ENCODE measurements around the gene CA7.

DNA sequence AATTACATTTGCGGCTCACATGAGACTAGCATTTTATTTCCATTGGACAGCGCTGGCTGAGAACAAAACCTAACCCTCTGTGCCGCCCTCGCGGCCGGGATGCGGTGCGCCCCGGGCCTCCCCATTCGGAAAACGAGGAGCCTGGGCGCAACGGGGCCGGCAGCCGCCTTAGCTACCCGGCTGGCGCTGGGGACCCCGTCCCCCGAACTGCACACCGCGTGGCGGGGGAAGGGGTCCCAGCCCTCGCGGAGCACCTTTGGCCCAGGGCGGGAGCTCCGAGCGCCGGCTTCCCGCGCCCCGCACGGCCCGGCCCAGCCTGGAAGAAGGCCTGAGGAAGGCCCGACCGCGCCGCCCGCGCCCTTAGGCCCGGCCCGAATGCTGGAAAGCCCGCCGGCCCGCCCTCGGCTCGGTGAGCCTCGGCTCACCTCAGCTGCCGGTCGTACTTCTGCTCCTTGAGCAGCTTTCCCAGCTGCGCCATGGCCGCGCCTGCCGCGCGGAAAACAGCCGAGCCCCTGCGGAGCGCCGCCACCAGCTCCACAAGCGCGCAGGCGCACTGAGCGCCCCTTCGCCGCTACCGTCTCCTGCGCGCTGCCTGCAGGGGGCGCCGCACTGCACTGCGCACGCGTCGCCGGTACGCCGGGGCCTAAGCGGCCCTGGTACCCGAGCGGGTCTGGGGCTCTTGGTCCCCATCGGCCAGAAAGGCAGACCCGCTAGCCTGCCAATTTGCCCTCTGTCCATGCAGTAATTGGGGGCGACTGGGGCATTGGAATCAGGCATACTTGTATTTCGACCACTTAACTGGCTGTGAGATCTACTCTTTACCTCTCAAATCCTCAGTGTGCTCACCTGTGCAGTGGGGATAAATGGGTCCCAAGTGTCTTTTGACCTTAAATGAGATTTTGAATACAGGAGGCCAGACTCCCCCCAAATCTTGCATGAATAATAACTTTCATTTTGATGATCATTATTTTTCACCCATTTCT, 13.5 kb upstream of the CA7 start, which contains the start of gene NAE1:
- TF ChIP-seq CTCF (IDR thresholded peaks at IDR 0.05; ENCODE audit: low read depth, low read length, missing input control) (peak; percentile 89), TAF1 (conservative IDR thresholded peaks at IDR 0.05) (no peak), RAD21 (IDR thresholded peaks at IDR 0.05) (peak; percentile 57 to 74), ATF3 (IDR thresholded peaks at IDR 0.05) (no peak)
